IMR-90 (cell line): ENCODE measurements around the gene ABCC10. TPM values are rescaled to one million over a fixed set of nuclear protein-coding genes. Genes with fewer than 3 reads are reported as not detected.

Experiments
- ATAC-seq: fragments of 200-7000 bp; cut with Tn5 transposase; 2 replicates; pipeline ENCODE4 v1.9.1; 2020; ENCODE audit warnings: low read depth, mild to moderate bottlenecking, moderate library complexity
- BruUV-seq: library from RNA; stranded (reverse); fragments of 400-500 nt; replicated peaks from 2 replicates; lab custom pipeline; 2021; lab: Mats Ljungman, UMichigan
- CTCF ChIA-PET: fragments of 300-600 bp; formaldehyde crosslinking; extraction: SDS; loops from one replicate; lab custom pipeline; 2021; ENCODE audit warnings: antibody characterized with exemption; lab: Yijun Ruan, JAX
- POLR2A ChIA-PET: fragments of 300-600 bp; sonication (Branson Sonifier 250); formaldehyde crosslinking; loops from one replicate; lab custom pipeline; 2022; ENCODE audit warnings: antibody characterized with exemption; ENCODE audit not compliant: unreplicated experiment; lab: Charles Lee
- DNase-seq: peaks from one replicate; pipeline ENCODE4 v3.0.0; 2013
- H2AFZ ChIP-seq: replicated peaks from 2 replicates; pipeline ENCODE3; 2013; ENCODE audit warnings: low read length, mild to moderate bottlenecking; ENCODE audit not compliant: poor library complexity
- H2AK5ac ChIP-seq: 2 replicates; pipeline ENCODE4 v1.6.1; 2013; ENCODE audit warnings: low read depth, low read length, inconsistent platforms
- H2AK9ac ChIP-seq: replicated peaks from 2 replicates; pipeline ENCODE3; 2013; ENCODE audit warnings: mild to moderate bottlenecking, low read depth, low read length, moderate library complexity; ENCODE audit not compliant: poor library complexity
- H2BK120ac ChIP-seq: 2 replicates; pipeline ENCODE4 v1.6.1; 2013; ENCODE audit warnings: low read depth, low read length, inconsistent platforms
- H2BK15ac ChIP-seq: 3 replicates; pipeline ENCODE4 v1.6.1; 2013; ENCODE audit warnings: low read depth, low read length, inconsistent platforms
- H2BK20ac ChIP-seq: 2 replicates; pipeline ENCODE4 v1.6.1; 2013; ENCODE audit warnings: low read depth, mild to moderate bottlenecking, inconsistent platforms, low read length, moderate library complexity
- H2BK5ac ChIP-seq: 2 replicates; pipeline ENCODE4 v1.6.1; 2013; ENCODE audit warnings: mild to moderate bottlenecking, low read depth, low read length, inconsistent platforms; ENCODE audit not compliant: poor library complexity, severe bottlenecking
- H3K14ac ChIP-seq: replicated peaks from 2 replicates; pipeline ENCODE4 v1.6.1; 2013; ENCODE audit warnings: low read depth, low read length, inconsistent platforms
- H3K18ac ChIP-seq: 2 replicates; pipeline ENCODE4 v1.6.1; 2013; ENCODE audit warnings: low read depth, low read length, control low read depth
- H3K23ac ChIP-seq: 2 replicates; pipeline ENCODE4 v1.6.1; 2013; ENCODE audit warnings: low read depth, low read length, inconsistent platforms
- H3K27ac ChIP-seq: 2 replicates; pipeline ENCODE4 v1.5.1; 2013; ENCODE audit warnings: mild to moderate bottlenecking, control low read depth, low read length; ENCODE audit not compliant: insufficient read depth
- H3K27me3 ChIP-seq: 2 replicates; pipeline ENCODE4 v1.6.1; 2013; ENCODE audit warnings: low read length; ENCODE audit not compliant: control insufficient read depth, insufficient read depth
- H3K36me3 ChIP-seq: 2 replicates; pipeline ENCODE4 v1.6.1; 2013; ENCODE audit warnings: low read length, mixed read lengths; ENCODE audit not compliant: control insufficient read depth, insufficient read depth
- H3K4ac ChIP-seq: 2 replicates; pipeline ENCODE4 v1.6.1; 2013; ENCODE audit warnings: low read depth, low read length, inconsistent platforms
- H3K4me1 ChIP-seq: 2 replicates; pipeline ENCODE4 v1.6.1; 2013; ENCODE audit warnings: low read length, mixed read lengths; ENCODE audit not compliant: control insufficient read depth, insufficient read depth
- H3K4me2 ChIP-seq: 2 replicates; pipeline ENCODE4 v1.6.1; 2013; ENCODE audit warnings: low read depth, mild to moderate bottlenecking, control low read depth, low read length, moderate library complexity
- H3K4me3 ChIP-seq: 2 replicates; pipeline ENCODE4 v1.5.1; 2013; ENCODE audit warnings: low read depth, mild to moderate bottlenecking, control low read depth, low read length, moderate library complexity; ENCODE audit not compliant: insufficient read depth
- H3K56ac ChIP-seq: 2 replicates; pipeline ENCODE4 v1.6.1; 2013; ENCODE audit warnings: low read length, inconsistent platforms; ENCODE audit not compliant: insufficient read depth; ENCODE audit errors: extremely low read depth
- H3K79me1 ChIP-seq, 2 experiments: 2 replicates each; pipeline ENCODE4 v1.6.1; 2013; ENCODE audit warnings: low read length in 2 of 2, inconsistent platforms in 1 of 2, low read depth in 1 of 2
- H3K9ac ChIP-seq: 2 replicates; pipeline ENCODE4 v1.6.1; 2013; ENCODE audit warnings: low read depth, low read length, control low read depth
- H3K9me1 ChIP-seq: 2 replicates; pipeline ENCODE4 v1.6.1; 2013; ENCODE audit warnings: low read length, inconsistent platforms; ENCODE audit not compliant: insufficient read depth
- H3K9me3 ChIP-seq: 2 replicates; pipeline ENCODE4 v1.6.1; 2013; ENCODE audit warnings: low read length; ENCODE audit not compliant: control insufficient read depth, insufficient read depth
- H4K20me1 ChIP-seq: 2 replicates; pipeline ENCODE4 v1.6.1; 2013; ENCODE audit warnings: low read length, inconsistent platforms; ENCODE audit not compliant: insufficient read depth
- H4K5ac ChIP-seq: 2 replicates; pipeline ENCODE4 v1.6.1; 2013; ENCODE audit warnings: mild to moderate bottlenecking, low read depth, low read length, control low read depth
- H4K8ac ChIP-seq, 2 experiments: 2 replicates each; pipeline ENCODE4 v1.6.1; 2013; ENCODE audit warnings: low read depth in 2 of 2, low read length in 2 of 2, control low read depth in 1 of 2, inconsistent platforms in 1 of 2
- H4K91ac ChIP-seq: 2 replicates; pipeline ENCODE4 v1.6.1; 2013; ENCODE audit warnings: low read depth, low read length, inconsistent platforms; ENCODE audit not compliant: insufficient read depth
- BHLHE40 ChIP-seq: fragments of 150-350 bp; IDR thresholded peaks from 2 replicates; pipeline ENCODE4 v1.6.1; 2016; ENCODE audit warnings: mild to moderate bottlenecking, low read depth, low read length
- CEBPB ChIP-seq: IDR thresholded peaks from 2 replicates; pipeline ENCODE4 v1.6.1; 2012; ENCODE audit warnings: low read depth, low read length, improper control_type of control experiment
- CHD1 ChIP-seq: IDR thresholded peaks from 2 replicates; pipeline ENCODE4 v1.6.1; 2012; ENCODE audit warnings: low read depth, low read length, improper control_type of control experiment
- FOS ChIP-seq: fragments of 150-350 bp; IDR thresholded peaks from 2 replicates; pipeline ENCODE4 v1.6.1; 2016; ENCODE audit warnings: low read depth, low read length
- MAFK ChIP-seq: IDR thresholded peaks from 2 replicates; pipeline ENCODE4 v1.6.1; 2012; ENCODE audit warnings: low read depth, low read length, improper control_type of control experiment
- MAZ ChIP-seq: IDR thresholded peaks from 2 replicates; pipeline ENCODE4 v1.6.1; 2012; ENCODE audit warnings: low read depth, mild to moderate bottlenecking, low read length, improper control_type of control experiment, moderate library complexity, borderline replicate concordance
- MXI1 ChIP-seq: IDR thresholded peaks from 2 replicates; pipeline ENCODE4 v1.6.1; 2012; ENCODE audit warnings: low read depth, mild to moderate bottlenecking, low read length, moderate library complexity, borderline replicate concordance
- NFE2L2 ChIP-seq: fragments of 150-350 bp; IDR thresholded peaks from 2 replicates; pipeline ENCODE4 v1.6.1; 2016; ENCODE audit warnings: low read depth, mild to moderate bottlenecking, low read length
- POLR2A ChIP-seq: IDR thresholded peaks from 2 replicates; pipeline ENCODE4 v1.6.1; 2012; ENCODE audit warnings: mild to moderate bottlenecking, low read depth, low read length
- RAD21 ChIP-seq: IDR thresholded peaks from 2 replicates; pipeline ENCODE4 v1.6.1; 2012; ENCODE audit warnings: low read length, improper control_type of control experiment
- RCOR1 ChIP-seq: IDR thresholded peaks from 2 replicates; pipeline ENCODE4 v1.6.1; 2012; ENCODE audit warnings: mild to moderate bottlenecking, low read length, improper control_type of control experiment; ENCODE audit not compliant: insufficient replicate concordance
- RFX5 ChIP-seq: IDR thresholded peaks from 2 replicates; pipeline ENCODE4 v1.8.0; 2012; ENCODE audit warnings: low read depth, mild to moderate bottlenecking, low read length, moderate library complexity
- SMC3 ChIP-seq: fragments of 150-350 bp; IDR thresholded peaks from 2 replicates; pipeline ENCODE4 v1.6.1; 2016; ENCODE audit warnings: low read depth, mild to moderate bottlenecking, antibody characterized with exemption, low read length, moderate library complexity
- USF2 ChIP-seq: fragments of 150-350 bp; IDR thresholded peaks from 2 replicates; pipeline ENCODE4 v1.6.1; 2017; ENCODE audit warnings: mild to moderate bottlenecking, antibody characterized with exemption, low read length, low read depth
- WGBS, 2 experiments: methylation state at CpG; one replicate each; pipeline versions ENCODE4 v1.1.5 to v1.1.7; 2013; ENCODE audit warnings: missing lambda C conversion rate in 2 of 2; ENCODE audit not compliant: insufficient read length in 1 of 2; ENCODE audit errors: extremely low coverage in 2 of 2; 5-methylcytosine and 5-hydroxymethylcytosine counted together
- dilution Hi-C: fragments of 300-500 bp; cut with HindIII; formaldehyde crosslinking; loops from one replicate; pipeline ENCODE4 v1.14.3; 2018; ENCODE audit warnings: low sequenced_read_pairs; ENCODE audit not compliant: unreplicated experiment
- in situ Hi-C: fragments of 300-500 bp; cut with MboI; formaldehyde crosslinking; loops from 3 replicates; pipeline ENCODE4 v1.14.3; 2019; ENCODE audit warnings: low sequenced_read_pairs, inconsistent platforms, mixed read lengths
- intact Hi-C: fragments of 100-400 bp; cut with micrococcal nuclease; formaldehyde crosslinking; loops from 2 replicates; pipeline ENCODE4 v1.10.0; 2022
- polyA plus RNA-seq, 3 experiments: library from polyadenylated mRNA; depleted of rRNA; stranded (reverse); fragments of >200 nt; gene quantifications; 2 replicates each; pipeline ENCODE4 v1.2.3, GENCODE V29; 2012; ENCODE audit warnings: low replicate concordance in 1 of 3
- total RNA-seq: library from RNA; depleted of rRNA; stranded (reverse); fragments of >200 nt; gene quantifications from 2 replicates; pipeline ENCODE4 v1.2.3, GENCODE V29; 2012
- TF ChIP-seq, protein P1 (sequence below): fragments of 150-350 bp; IDR thresholded peaks from 2 replicates; pipeline ENCODE4 v1.6.1; 2016; ENCODE audit warnings: low read depth, mild to moderate bottlenecking, low read length, moderate library complexity, borderline replicate concordance
- TF ChIP-seq, protein P2 (sequence below): conservative IDR thresholded peaks from 2 replicates; pipeline ENCODE4 v1.5.1; 2012; ENCODE audit warnings: mild to moderate bottlenecking, low read depth, low read length, improper control_type of control experiment

ABCC10 gene
- total and polyA plus RNA-seq, 2 of the 4 experiments (the other 2 are of a cell fraction) = 7.0 to 26.3 TPM

- Histone ChIP-seq H2AK5ac (no peak overlapping the region), H3K4ac (no peak overlapping the region), H3K27me3 (peaks cover 22% of the 10 kb centered on the region), H3K56ac (no peak overlapping the region), H3K27ac (no peak overlapping the region), H2BK15ac (no peak overlapping the region), H2BK5ac (no peak overlapping the region), H3K18ac (no peak overlapping the region), H2AK9ac (no peak overlapping the region), H2BK120ac (no peak overlapping the region), H3K79me1 (no peaks in the 10 kb centered on the region), H4K20me1 (no peaks in the 10 kb centered on the region), H3K9me1 (no peaks in the 10 kb centered on the region), H4K91ac (no peak overlapping the region), H4K8ac (no peak overlapping the region), H4K5ac (no peak overlapping the region), H3K4me3 (no peak overlapping the region), H3K4me2 (no peak overlapping the region), H2AFZ (no peak overlapping the region), H3K9me3 (no peaks in the 10 kb centered on the region), H3K23ac (no peak overlapping the region), H3K9ac (no peak overlapping the region), H2BK20ac (no peak overlapping the region), H3K14ac (no peak overlapping the region), H3K36me3 (no peaks in the 10 kb centered on the region), H3K4me1 (no peaks in the 10 kb centered on the region)
- TF ChIP-seq POLR2A (no peak), MAZ (no peak), RAD21 (no peak), MXI1 (no peak), SMC3 (no peak), USF2 (no peak), MAFK (no peak), NFE2L2 (no peak), BHLHE40 (no peak), FOS (no peak), CEBPB (no peak), RCOR1 (no peak), CHD1 (no peak), RFX5 (no peak)
- TF ChIP-seq, protein P1, sequence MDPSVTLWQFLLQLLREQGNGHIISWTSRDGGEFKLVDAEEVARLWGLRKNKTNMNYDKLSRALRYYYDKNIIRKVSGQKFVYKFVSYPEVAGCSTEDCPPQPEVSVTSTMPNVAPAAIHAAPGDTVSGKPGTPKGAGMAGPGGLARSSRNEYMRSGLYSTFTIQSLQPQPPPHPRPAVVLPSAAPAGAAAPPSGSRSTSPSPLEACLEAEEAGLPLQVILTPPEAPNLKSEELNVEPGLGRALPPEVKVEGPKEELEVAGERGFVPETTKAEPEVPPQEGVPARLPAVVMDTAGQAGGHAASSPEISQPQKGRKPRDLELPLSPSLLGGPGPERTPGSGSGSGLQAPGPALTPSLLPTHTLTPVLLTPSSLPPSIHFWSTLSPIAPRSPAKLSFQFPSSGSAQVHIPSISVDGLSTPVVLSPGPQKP = no peak
- TF ChIP-seq, protein P2, sequence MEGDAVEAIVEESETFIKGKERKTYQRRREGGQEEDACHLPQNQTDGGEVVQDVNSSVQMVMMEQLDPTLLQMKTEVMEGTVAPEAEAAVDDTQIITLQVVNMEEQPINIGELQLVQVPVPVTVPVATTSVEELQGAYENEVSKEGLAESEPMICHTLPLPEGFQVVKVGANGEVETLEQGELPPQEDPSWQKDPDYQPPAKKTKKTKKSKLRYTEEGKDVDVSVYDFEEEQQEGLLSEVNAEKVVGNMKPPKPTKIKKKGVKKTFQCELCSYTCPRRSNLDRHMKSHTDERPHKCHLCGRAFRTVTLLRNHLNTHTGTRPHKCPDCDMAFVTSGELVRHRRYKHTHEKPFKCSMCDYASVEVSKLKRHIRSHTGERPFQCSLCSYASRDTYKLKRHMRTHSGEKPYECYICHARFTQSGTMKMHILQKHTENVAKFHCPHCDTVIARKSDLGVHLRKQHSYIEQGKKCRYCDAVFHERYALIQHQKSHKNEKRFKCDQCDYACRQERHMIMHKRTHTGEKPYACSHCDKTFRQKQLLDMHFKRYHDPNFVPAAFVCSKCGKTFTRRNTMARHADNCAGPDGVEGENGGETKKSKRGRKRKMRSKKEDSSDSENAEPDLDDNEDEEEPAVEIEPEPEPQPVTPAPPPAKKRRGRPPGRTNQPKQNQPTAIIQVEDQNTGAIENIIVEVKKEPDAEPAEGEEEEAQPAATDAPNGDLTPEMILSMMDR = no peak
- in situ Hi-C loops (no loop called here), dilution Hi-C loops (no loop called here), intact Hi-C loops (no loop called here)
- POLR2A ChIA-PET = no interaction called here
- CTCF ChIA-PET = no interaction called here
- ATAC-seq = no peak
- WGBS, 2 experiments = no CpG with 5 or more reads among the region's 4 CpGs
- no TSS peak for BruUV-seq
- no peak for DNase-seq
Measured at GRCh38 chr6:43468240-43468639, 40.9 kb downstream of the ABCC10 start.
